ENCODE measurements around the gene ZNF423.

ZNF423 gene

GRCh38 chr16:49780433-49780832 is 75.5 kb downstream of the ZNF423 start:
- DNase-seq: no peak

DNA sequence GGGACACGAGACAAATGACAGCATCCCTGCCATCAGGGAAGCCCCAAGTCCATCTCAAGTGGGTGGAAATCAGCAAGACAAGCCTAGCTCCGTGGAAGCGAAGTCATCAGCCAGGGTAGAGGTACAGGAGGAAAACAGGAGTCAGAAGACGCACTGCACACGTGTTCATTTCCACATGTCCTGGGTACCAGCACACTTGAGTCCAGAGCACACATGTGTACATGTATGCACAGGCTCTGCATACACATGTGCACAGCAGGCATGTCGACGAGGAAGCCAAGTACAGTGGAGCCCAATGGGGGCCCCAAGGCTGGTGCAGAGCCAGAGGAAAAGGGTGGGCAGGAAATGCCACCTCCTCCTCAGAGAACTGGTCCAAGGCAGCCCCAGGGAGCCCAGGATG is 75.9 kb downstream of the ZNF423 start:
- no peak for DNase-seq

GRCh38 chr16:49778202-49778930 is 77.5 kb downstream of the ZNF423 start:
- DNase-seq: no peak

GRCh38 chr16:49776734-49777133 is 79.2 kb downstream of the ZNF423 start:
- DNase-seq: no peak

DNA sequence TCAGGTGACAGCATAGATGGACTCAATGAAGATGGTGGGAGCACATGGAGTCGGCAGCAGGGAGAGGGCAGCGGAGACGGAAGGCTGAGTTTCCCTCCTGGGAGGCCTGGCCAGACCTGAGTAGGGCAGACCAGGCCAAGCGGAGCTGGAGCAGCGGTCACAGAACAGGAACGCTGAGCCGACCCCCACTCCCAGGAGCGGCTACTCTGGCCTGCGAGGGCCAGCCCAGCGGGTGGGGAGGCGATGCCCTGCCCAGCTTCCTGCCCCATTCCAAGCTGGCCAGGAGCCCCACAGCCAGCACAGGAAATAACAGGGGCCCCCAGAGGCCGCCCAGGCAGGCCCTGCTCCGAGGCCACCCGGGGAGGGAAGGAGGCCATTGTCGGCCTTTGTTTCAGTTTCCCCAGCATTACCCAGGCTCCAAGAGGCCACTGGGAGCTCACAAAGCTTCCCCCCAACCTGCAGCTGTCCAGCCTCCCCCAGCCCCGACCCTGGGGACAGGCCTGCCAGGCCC is 79.8 kb downstream of the ZNF423 start:
- DNase-seq: no peak

- DNase-seq: no peak
These were observed 80.3 kb downstream of the ZNF423 start for GRCh38 chr16:49775581-49775980.

DNA sequence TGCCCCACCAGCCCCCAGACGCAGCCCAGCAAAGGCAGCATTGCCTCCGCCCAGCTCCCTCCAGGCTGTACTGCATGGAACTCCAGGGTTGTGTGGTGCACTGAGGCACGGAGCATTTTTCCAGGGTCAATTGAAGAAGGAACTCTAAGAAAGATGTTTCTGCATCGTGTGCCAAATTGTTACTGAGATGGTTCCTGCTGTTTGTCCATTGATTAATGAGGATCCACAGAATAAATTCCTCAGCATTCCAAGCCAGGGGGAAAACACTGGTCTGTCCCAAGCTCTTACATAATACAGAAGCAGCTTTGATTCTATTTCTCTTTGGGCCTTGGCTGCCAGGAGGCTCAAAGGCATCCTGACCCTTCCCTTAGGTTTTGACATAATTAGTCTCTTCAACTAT is 80.9 kb downstream of the ZNF423 start:
- DNase-seq: no peak

DNA sequence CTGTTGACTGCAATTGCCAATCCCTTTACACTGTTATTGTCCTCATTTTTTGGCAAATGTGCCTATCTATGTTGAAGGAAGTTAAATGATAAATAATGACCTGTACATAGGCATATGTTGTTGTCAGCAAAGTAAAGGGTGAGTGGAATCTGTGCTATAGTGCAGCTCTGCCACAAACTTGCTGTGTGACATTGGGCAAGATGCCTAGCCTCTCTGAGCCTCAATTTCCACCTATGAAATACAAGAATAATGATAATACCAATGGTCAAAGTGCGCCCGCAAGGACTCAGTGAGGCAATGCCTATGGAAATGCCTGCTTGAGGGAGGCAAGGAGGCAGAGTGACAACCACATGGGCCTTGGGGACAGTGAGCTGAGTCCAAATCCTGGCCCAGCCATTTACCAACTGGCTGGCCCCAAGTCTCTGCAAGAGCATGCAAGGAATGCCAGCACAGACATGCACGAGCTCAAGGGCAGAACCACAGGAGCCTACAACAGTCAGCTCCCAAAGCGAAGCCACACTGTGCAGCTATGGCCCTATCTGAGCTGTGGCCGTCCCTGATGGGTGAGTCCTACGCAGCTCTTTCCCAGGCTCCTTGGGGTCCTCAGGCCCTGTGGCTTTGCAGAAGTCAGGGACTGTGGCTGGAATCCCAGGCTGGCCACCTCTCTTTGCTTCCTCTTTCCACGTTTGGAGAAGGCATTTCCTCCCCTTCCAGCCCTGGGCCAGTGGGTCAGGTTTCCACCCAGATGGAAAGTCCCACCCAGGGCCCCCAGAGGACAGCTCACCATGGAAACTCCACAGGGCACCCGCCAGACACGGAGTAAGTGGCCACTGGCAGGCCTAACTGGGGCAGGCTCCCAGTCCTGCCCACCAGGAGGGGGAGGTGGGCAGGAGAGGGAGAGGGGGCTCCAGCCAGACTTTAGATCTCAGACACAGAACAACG is 82.1 kb downstream of the ZNF423 start:
- no peak for DNase-seq

- no peak for DNase-seq
These were observed 87.9 kb downstream of the ZNF423 start for GRCh38 chr16:49767998-49768397.

GRCh38 chr16:49767414-49767813 is 88.5 kb downstream of the ZNF423 start:
- no peak for DNase-seq

DNA sequence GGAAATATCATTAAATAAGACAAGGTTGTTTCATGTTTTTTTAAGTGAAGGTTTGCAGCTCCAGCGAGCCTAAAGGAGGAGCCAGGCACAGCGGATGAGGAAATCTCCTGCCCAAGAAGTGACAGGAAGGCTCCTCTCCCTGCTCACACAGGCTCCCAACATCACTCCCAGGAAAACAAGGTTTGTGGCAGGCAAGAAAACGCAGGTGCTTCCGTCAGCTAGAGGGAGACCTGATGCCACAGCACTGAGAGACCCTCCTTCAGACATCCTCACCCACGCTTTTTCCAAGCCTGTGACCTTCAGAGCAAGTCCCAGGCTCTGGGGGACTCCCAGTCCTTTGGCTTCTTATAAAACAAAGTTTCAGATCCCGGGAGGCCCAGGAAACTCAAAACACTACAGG is 89.7 kb downstream of the ZNF423 start:
- no peak for DNase-seq

- DNase-seq: no peak
These were observed 92.1 kb downstream of the ZNF423 start for GRCh38 chr16:49763826-49764225.

- no peak for DNase-seq
These were observed 95.1 kb downstream of the ZNF423 start for GRCh38 chr16:49760815-49761214.

- no peak for DNase-seq
These were observed 98.3 kb downstream of the ZNF423 start for GRCh38 chr16:49757559-49758069.

DNA sequence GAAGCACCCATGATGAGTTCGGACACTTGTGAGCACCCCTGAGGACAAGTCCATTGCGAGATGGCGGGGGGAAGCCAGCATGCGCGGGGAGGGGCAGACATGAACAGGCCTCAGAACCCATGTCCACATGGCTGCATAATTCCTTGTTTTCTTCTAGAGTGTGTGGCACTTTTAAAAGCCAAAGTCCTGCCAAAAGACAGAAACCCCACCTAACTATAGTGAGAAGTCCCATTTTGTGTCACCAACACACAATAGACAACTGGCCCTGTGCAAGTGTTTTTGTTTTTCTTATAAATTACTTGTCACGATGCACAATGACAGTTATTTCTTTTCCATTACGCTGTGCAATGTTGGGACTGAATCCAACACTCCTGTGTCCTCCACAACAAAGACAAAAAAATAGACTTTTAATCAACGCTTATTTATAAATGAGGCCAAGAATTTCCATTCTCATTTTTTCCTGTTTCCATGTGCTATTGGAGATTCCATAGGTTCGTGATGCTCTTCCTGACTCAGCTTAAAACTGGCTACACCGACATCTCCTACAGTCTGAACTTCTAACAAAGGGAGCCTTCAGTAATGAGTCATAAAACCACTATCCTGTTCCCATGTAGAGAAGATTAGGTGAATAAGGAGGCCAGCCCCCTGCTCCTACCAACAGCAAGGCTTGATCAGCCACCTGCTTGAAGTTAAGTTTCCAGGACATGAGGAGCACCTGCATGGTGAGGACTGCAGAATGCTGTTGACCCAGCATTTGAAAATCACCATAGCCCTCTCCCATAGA is 98.9 kb downstream of the ZNF423 start:
- no peak for DNase-seq

GRCh38 chr16:49755716-49756505 is 100.0 kb downstream of the ZNF423 start:
- DNase-seq: no peak

GRCh38 chr16:49755313-49755620 is 100.6 kb downstream of the ZNF423 start:
- no peak for DNase-seq

DNA sequence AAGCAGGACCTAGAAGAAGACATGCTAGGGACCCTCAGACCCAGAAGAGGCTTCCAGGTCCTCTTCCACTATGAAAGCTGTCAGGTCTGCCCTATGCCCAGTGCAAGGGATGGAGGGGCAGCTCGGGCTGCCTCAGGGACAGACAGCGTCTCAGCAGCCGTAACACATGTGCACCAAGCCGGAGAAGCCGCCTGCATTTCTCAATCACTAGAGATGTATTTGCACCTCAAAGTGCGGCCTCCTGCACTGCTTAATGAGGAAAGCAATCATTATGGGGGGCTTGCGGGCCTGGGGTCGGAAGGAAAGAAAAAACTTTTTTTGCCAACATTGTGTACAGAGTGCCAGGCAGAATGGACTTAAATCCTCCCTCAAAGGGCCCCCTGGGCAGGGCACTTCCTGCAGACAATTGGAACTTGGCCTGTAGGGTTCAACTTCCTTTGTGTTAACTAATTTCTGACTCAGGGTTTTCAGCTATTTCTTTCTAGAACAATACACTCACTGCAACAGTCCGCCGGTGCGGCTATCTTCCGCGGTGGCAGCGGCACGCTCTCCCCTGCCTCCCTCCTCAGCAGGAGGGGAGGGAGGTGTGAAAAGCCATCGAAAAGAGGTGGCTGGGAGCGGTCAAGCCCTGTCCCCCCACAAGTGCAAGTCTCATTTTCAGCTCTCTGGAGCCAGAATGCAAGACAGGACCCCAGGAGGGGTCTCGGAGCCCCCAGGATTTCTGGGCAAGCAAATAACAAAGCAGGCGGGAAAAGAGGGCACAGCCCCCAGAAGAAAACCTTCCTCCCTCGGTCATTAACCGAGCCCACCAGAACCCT is 101.2 kb downstream of the ZNF423 start:
- DNase-seq: peak in 1 of 2 donors; percentile 2

DNA sequence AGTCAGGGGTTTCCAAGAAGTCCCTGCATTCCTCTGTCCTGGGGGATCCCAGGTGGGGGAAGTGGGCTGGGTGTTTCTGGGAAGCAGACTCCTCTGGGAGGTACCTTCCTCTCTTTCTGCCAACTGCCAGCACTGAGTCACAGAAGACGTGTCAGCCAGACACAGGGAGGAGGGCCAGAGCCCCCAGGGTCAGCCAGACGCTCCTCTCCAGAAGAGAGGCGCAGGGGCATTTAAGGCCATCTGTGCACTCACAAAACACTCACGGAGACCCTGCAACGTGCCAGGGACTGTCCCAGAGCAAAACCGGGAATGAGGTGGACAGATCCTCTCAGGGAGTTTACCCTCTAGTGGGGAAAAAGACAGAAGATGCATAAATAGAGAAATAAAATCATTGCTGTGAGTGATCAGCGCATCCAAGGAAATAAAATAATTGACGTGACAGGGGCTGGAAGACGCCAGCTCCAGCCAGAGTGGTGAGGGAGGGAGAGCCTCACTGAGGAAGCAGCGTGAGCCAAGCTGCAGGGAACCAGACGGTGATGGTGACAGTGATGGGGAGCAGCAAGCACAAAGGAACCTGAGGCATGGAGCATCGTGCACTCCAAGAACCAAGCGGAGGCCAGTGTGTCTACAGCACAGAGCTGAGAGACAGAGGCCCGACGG is 105.4 kb downstream of the ZNF423 start:
- DNase-seq: no peak

GRCh38 chr16:49749816-49750215 is 106.1 kb downstream of the ZNF423 start:
- DNase-seq: no peak

DNA sequence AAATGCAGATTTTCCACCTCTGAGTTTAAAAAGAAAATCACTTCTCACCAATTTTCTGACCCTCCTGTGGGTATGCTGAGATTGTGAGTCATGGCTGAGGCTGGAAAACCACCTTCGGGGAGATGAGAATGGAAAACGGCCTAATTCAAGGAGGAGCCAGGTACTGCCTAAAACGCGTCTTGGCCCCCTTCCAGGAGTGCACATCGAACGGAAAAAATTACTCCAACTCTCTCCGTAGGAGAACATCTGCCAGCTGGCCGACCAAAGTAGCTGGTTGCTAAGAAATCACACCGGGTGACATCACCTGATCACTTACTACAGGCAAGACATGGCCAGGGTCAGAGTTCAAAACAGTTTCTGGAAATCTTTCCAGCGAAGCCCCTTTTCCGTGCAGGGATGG is 107.6 kb downstream of the ZNF423 start:
- no peak for DNase-seq
